Activated CD4-positive, CD25-positive, alpha-beta regulatory T cell treated with anti-CD3 and anti-CD28 coated beads, Interleukin-2, amount 50 U/mL, for 24 hours (primary cell): Measurements from ENCODE around the gene CYSRT1.

Experiments used
- ATAC-seq, 2 donors: fragments of 150-1000 bp; cut with Tn5 transposase; one replicate each; pipeline ENCODE4 v1.10.0; 2021; ENCODE audit warnings: mild to moderate bottlenecking in 1 of 2, moderate library complexity in 1 of 2

Gene CYSRT1

DNA sequence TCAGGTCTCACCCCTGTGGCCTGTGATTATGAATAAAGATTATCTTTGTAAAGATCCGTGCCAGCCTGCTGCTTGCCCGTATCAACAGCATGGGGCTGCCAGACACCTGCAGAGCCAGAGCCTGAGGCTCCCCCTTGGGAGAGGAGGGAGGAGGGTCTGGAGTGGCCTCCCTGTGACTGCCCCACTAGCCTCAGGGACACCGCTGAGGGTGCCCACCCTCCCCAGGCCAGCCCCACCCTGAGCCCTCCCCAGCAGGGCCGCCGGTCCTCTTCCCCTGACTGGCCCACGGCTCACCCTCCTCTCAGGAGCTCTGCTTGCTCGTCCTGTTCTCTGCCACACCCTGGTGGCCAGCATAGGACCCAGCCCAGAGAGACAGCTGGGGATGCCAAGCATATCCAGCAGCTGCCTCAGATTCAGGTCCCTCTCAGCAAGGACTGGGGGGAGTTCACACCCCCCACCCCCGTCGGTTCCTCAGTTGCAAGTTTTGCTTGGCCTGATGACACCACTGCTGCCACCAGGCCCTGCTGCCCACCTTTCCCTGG, 34.6 kb upstream of the CYSRT1 start:
- ATAC-seq, result no peak

DNA sequence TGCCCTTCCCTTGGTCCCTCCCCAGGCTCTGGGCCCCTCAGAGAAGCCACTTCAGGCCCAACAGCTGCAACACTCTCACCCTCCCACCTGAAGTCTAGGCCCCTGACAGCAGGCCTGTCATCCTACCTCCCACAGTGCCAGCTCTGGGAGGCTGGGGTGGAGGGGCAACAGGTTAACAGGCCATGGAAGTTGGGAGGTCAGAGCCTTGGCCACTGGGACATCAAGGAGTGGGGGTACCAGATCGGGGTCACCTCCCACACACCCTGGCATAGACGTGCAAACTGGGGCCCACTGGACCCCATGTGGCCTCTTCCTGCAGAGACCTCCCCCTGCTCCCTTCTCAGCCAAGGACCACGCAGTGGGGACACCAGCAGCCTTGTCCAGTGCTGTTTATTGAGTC, 33.7 kb upstream of the CYSRT1 start:
- no peak for ATAC-seq

DNA sequence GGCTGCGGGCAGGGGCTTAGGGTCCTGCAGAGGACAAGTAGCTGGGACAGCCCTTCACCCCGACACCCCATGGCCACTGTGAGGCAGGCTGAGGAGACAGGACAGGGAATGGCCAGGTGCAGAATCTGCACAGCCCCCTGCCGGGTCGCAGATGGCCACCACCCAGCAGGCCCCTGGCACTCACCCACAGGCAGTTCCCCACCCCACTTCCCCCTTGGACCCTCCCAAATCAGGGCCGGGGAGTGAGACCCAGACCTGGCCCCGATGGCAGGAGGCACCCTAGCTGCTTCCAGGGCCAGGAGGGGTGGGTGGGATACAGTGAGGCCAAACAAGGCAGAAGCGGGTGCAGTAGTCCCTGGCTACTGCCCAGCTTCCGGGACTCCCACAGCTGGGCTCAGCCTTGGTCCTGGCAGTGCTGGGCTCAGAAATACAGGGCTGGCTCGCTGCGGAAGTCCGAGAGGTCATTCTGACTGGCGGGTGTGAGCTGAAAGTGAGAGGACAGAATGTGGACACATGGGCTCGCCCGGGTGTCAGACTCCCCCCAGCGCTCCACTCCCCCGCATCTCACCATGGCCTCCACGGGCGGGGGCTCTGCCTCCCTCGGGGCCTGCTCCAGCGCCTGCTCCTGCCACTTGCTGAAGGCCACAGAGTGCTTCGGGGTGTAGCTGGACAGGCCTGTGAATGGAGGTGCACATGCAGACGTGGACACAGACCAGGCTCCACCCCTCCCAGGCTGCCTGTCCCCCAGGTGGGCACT, 33.1 kb upstream of the CYSRT1 start:
- ATAC-seq, result no peak

DNA sequence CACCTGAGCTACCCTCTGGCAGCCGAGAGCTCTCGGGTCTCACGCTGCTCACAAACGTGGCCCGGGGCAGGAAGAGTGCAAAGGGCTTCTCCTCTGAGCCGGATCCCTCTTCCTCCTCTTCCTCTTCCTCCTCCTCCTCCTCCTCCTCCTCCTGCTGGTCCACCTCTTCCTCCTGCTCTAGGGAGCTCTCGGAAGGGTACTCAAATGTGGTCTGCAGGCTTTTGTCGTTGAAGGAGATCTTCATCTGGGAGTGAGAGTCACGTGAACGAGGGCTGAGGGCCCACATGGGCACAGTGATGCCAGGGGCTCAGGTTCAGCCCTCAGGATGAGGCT, 32.6 kb upstream of the CYSRT1 start:
- no peak for ATAC-seq

DNA sequence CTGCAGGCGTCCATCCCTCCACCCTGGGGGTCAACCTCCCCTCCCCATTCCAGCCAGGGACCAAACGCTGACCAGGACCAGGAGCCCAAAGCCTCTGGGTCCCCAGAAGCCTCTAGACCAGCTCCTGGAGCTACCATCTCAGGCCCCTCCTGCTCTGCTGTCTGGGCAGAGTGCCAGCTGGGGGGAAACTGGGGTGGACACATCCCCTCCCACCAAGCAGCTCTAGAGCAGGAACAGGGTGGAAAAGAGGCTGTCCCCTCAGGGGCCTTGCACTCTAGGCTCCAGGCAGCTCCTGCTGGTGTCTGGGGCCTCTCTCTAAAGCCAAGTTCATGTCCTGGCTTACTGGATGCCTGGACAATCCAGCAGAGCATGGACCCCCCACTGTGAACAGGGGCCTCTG, 32.1 kb upstream of the CYSRT1 start:
- ATAC-seq, result no peak

DNA sequence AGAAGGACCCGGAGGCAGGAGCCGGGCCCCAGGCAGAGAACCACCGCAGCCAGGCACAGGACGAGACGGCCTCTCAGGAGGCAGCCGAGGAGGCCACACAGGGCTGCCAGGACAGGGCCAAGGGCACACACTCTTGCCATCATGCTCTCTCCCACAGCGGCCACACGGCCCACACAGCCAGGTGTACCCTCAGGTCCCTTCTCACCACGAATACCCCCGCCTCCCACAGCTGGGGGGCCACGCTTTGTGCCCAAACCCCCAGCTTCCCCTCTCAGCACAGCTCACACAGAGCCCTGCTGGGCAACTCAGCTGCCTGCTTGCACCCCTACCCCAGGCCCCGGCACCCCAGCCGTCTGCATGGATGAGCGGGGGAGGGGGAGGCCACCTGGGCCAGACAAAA, 31.2 kb upstream of the CYSRT1 start:
- ATAC-seq, result no peak

DNA sequence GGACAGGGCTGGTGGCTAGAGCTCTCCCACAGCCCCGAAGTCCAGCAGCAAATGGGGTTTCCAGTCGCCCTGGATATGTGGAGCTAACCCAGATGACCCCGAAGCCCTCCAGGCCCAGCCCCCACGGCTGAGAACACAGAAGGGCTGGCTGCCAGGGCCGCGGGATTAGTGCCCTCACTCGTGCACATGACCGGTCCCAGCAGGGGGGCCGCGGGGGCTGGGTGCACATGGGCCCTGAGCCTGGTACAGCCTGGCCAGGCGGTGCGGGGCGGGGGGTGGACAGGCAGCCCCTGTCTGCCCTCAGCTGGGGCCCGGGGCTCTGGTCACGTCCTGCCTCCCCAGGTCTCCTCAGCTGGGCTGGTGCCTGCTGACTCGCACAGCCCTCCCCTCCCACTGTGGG, 30.6 kb upstream of the CYSRT1 start:
- no peak for ATAC-seq

DNA sequence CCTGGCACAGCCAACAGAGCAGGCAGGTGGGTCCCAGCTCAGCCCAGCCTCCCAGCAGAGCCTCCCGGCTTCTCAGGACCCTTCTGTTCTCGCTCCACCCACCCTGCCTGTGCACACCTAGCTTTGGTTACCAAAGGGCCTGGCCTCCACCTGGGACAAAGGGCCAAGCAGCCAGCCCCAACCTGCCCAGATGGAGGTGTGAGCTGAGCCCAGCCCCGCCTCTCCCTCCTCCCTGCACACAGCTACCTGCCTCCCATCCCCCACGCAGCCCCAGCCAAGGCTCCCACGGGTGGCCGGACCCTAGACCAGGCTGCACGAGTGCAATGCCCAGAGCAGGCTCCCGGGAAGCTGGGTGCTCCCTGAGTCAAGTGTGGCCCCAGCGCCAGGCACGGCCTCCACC, 30.1 kb upstream of the CYSRT1 start:
- ATAC-seq, result no peak

DNA sequence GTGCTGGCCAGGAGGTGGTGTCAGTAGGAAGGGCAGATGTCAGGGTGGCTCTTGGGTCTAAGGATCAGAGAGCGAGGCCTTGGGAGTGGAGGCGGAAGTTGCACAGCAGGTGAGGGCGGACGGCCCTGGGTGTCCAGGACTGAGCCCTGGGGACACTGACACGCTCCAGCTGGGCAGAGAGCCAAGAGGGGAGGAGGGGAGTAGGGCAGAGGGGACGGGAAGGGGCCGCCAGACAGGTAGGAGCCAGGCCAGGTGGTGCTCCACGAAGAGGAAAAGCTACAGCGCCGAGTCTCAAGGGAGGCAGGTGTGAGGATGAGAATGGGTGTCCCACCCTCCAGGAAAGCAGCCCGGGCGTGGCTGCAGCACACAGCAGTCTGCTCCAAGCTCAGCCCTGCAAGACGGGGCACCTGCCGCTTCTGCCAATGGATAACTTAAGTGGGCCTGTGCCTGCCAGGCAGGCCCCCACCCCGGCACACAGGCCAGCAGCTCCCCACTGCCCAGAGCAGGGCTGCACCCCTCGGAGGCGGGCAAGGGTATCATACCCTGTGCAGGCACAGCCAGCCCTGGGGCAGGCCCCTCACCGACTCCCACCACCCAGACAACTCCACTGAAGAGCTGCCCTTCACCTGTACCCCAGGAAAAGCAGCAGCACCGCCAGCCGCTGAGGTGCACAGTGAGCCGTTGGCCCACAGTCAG, 29.3 kb upstream of the CYSRT1 start:
- no peak for ATAC-seq

DNA sequence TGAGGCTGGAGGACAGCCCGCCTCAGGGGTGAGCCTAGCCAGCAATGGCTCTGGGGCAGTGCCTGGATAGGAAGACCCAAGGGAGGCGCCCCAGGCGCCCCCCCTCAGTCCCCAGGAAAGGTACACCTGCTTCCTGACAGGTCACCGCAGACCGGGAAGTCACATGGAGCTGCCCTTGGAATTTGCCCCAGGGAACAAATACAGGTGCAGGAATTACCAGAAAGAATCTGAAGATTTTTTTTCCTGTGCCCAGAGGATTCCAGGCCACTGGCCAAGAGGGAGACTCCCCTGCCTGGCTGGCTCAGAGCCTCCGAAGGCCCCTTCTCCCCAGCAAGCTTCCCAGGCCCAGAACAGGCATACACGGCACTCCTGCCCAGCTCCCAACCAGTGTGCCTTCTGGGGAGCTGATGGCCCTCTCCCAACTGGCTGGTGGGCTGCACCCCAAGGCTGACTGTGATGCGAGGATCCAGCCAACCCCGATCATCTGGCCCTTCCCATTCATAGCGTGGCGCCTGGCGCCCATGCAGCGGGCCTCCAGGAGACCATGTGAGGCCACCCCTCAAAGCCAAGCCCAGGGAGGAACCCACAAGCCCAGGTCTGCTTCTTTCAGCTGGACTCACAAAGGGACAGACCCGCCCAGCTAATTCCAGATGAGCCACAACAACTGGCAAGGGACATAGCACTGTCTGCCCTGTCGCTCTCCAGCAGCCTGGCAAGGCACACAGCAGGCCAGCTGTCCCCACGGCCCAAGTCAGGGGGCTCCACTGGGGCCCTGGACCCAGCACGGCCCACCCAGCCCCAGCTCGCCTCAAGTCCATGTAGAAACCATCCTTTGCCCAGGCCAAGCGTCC, 26.7 kb upstream of the CYSRT1 start:
- no peak for ATAC-seq

DNA sequence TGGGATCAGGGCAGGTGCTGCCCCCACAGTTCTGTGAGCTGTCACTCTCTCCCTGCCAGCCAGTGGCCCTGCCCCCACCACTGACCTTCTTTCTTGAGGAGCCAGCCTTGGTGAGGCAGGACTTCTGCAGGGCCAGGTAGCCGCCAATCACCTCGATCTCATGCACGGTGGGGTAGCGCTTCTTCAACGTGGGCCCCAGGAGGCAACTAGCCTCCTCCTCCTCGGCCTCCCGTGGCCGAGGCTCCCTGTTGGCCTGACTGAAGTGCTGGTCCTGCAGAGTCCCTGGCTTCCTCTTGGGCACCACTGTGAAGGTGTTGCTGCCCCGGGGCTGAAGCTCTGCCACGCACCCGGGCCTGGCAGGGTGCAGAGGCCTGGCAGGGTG, 26.1 kb upstream of the CYSRT1 start:
- ATAC-seq, result no peak

DNA sequence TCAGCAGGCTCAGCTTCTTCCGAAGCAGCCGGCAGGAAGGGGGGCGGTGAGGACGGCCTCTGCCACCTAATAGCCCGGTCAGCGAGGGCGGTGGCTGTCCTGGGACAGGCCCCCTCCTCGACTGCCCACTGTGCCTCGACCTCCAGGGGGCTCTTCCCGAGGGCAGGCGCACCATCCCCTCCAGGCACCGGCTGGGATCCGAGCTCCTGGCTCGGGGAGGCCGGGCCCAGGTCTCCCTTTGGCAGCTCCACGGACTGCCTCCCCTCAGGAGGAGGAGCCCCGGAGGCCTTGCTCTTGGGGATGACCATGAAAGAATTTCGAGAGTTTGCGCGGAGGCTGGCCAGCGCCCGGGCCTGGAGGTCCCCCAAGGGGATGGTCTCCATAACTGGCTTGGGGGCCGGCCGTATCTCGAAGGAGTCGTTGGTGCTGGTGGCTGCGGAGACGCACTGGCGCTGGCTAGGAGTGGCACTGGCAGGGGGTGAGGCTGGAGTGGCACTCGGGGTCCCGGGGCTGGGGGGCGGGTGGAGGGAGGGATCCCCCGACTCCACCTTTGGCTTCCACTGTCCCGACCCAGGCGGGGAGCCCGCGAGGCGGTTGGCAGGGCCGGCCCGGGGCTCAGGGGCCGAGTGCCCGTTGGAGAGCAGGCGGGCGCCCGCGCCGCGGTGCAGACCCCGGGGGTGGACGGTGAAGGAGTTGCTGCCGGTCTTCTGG, 25.4 kb upstream of the CYSRT1 start:
- ATAC-seq, result no peak

DNA sequence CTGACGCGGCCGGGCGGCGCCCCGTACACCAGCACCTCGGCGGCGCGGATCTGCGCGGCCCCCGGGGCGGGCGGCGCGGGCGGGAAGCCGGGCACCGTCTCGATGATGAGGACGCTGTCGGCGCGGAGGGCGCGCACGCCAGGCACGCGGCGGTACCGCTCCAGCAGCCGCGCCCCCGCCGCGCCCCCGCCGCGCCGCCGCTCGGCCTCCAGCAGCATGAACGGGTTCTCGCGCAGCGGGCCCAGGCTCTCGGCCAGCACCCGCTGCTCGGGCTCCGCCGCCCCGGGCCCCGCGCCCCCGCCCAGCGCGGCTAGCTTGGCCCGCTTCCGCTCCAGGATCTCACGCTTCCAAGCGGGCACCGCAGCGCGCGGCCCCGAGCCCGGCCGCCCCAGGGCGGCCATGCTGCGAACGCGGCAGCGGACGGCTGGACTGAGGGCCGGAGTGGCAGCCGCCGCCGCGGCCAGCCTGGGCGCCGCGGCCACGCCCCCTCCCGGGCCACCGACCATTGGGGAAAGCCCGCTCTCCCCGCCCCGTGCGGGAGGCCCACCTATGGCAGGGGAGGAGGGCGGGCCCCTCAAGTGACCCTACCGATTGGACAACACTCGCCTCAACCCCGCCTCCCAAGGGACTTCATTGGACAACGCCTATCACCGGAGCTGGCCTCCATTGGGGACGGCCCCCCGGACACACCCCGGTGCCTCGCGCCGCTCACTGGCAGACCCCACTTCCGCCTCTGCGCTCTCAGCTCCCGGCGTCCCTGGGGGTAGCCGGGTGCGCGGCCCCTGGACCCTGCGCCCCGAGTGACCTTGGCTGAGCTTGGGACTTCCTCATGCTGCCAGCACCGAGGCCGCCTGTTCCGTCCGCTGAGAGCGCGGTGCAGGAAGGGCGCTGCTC, 24.4 kb upstream of the CYSRT1 start, which contains the start of gene TPRN:
Gene TPRN (minus strand): TSS at position 431 of the 894 bp plus-strand sequence. CDS start 30 bp downstream, at position 401.
- ATAC-seq, result peak; percentile 96 to 98

DNA sequence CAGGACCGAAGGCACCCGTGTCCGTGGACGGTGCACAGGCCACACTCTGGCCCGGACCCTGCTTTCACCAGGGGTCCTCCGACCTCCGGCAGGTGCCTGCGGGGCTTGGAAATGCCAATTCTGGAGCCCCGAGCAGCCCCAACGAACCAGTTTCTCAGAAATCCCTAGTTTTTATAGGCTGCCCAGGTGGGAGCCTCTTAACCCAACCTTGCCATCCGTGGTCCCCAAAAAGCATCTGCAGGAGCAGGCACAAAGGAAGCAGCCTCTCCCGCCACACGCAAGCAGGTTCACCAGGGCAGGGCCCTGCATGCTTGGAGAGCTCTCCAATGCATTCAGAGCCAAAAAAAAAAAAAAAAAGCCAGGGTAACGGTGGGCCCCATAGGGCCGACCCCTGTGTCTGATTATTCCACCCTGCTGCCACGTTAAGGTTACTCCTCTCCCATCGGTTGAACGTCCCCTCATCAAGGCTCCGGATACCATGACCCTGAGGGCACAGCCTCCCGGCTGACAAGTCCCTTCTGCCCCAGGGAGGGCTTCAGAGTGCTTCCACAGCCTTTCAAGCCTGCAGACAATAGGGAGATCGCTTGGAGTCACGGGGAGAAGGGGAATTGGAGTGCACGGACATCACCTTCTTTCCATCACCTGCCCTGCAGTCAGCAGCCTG, 23.6 kb upstream of the CYSRT1 start:
- ATAC-seq, result no peak

DNA sequence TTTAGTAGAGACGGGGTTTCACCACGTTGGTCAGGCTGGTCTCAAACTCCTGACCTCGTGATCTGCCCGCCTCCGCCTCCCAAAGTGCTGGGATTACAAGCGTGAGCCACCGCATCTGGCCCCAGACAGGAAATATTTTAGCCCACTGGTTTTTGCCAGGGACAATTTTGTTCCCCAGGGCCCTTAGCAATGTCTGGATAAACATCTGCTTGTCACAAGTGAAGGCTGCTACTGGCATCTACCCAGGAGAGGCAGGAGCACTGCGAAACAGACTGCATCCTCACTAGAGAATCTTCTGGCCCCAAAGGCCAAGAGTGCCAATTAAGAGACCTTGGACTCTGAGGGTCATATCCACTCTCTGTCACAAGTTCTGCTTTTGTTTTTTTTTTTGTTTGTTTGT, 22.0 kb upstream of the CYSRT1 start:
- no peak for ATAC-seq

DNA sequence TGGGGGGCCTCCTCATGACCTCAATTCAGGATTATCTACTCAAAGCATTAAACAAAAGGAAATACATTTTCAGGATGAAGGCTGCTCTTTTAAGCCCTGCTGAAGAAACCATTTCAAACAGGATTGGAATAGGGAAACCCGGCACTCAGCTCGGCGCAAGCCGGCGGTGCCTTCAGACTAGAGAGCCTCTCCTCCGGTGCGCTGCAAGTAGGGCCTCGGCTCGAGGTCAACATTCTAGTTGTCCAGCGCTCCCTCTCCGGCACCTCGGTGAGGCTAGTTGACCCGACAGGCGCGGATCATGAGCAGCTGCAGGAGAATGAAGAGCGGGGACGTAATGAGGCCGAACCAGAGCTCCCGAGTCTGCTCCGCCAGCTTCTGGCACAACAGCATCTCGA, 20.2 kb upstream of the CYSRT1 start:
- no peak for ATAC-seq

DNA sequence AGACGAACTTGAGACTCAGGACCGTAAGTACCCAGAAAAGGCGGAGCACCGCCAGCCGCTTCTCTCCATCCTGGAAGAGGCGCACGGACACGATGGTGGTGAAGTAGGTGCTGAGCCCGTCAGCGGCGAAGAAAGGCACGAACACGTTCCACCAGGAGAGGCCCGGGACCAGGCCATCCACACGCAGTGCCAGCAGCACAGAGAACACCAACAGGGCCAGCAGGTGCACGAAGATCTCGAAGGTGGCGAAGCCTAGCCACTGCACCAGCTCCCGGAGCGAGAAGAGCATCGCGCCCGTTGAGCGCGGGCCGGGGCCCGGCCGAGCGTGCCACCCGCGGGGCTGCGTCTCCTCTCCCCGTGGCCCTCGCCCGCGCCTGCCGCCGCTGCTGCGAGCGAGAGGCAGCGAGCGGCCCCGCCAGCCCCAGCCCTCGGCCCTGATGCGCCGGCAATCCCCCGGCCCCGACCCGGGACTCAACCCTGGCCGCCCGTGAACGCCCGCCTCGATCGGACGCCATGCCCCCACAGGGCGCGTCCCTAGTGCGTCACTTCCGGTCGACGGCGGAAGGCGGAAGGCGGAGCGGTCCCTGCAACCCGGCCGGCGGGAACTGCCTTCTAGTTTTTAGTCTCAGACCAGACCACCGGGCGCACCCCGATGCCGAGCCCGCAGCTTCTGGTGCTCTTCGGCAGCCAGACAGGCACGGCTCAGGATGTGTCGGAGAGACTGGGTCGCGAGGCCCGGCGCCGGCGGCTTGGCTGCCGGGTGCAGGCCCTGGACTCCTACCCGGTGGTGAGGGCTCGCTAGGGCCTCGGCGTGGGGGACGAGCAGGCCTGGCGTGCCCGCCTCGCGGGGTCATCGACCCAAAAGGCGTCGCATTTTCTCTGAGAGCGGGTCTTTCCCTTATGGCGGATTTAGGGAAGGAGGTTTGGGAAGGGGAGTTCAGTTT, 19.6 kb upstream of the CYSRT1 start, which contains the start of the genes NDOR1 and TMEM203:
Gene NDOR1 (plus strand): TSS at position 575 of the 944 bp plus-strand sequence. CDS start 78 bp downstream, at position 653.
Gene TMEM203 (minus strand): TSS at position 523 of the 944 bp plus-strand sequence. CDS start 234 bp downstream, at position 289.
- peak; percentile 45 to 61 for ATAC-seq

DNA sequence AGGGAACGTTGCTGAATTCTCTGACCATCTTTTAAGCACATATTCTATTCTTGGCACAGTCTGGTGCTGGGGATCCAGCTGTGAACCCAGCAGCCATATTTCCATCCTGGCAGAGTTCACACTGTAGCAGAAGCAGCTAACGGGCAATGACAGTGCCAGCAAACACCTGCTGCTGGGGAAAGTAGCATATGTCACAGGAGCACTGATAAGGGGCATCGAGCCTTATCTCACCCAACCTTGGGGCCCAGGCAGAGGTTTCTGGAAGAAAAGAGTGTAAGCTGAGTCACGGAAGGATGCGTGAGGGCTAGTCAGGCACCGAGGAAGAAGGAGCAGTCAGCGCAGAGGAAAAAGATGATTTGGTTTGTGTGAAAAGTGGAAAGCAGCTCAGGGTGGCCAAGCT, 18.4 kb upstream of the CYSRT1 start:
- ATAC-seq, result no peak

DNA sequence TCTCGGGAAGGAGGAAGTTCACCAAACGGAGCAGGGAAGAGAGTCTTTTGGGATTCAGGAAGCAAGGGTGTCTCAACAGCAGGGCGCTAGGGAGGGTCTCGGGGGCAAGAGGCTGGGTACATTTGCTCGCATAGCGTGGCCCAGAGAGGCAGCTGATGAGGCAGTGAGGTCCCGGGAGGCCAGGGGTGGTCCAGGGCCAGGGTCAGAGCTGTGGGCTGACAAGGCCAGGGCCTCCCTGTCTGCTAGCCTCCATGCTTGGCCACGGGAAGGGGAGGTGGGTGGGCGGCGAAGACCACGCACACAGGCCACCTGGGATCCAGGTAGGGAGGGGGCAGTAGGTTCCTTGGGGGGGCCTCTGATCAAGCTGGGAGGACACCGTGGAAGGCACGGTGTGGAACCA, 13.4 kb upstream of the CYSRT1 start:
- no peak for ATAC-seq

DNA sequence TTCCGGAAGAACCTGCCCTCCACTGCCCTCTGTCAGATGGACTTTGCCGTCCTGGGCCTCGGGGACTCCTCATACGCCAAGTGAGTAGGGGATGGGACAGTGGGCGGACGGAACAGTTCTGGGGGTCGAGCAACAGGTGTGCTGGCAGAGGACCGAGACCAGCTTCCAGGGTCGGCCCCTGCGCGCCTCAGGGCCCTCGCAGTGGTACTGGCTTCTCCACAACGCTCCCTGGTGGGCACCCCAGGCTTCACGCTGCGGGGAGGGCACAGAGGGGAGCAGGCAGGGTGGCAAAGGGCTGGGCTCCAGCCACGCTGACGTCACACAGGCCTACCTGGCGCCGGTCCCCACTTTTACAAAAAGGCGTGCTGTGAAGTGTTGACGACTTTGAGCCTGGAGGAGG, 12.5 kb upstream of the CYSRT1 start:
- no peak for ATAC-seq
